Suprapubic skin (tissue), 3 donors: ENCODE data around the gene SYNPO2.

Experiments used
- CTCF ChIP-seq, 2 donors: fragments of 200-600 bp in 1 of 2; fragments of 450-650 bp in 1 of 2; sonication (generic) in 1 of 2; IDR thresholded peaks; one replicate each; pipeline ENCODE4 v1.5.1; 2016 to 2019; ENCODE audit warnings: antibody characterized with exemption in 2 of 2, mild to moderate bottlenecking in 1 of 2, moderate library complexity in 1 of 2
- POLR2A ChIP-seq, 2 donors: fragments of 450-650 bp; IDR thresholded peaks; one replicate each; pipeline ENCODE4 v1.6.1; 2017; ENCODE audit warnings: antibody characterized with exemption in 2 of 2, mild to moderate bottlenecking in 2 of 2, moderate library complexity in 2 of 2

GRCh38 chr4:118968813-118969212 lies 80.2 kb downstream of the SYNPO2 start:
- TF ChIP-seq CTCF (IDR thresholded peaks at IDR 0.05) (no peak), POLR2A (IDR thresholded peaks at IDR 0.05) (no peak)
